Measurements from ENCODE around the gene ITPRIPL1. TPM values are rescaled to one million over a fixed set of nuclear protein-coding genes. Genes with fewer than 3 reads are reported as not detected.

The ITPRIPL1 gene
- total RNA-seq, 1 donor from 2014 or later = 0.56 TPM

- Mint-ChIP-seq H3K4me1 (ENCODE audit: low read depth, unreplicated experiment) (peaks cover 10% of the 10 kb centered on the region), H3K36me3 (ENCODE audit: unreplicated experiment) (no peaks in the 10 kb centered on the region), H3K27ac (ENCODE audit: unreplicated experiment) (peak overlapping the region; percentile 93), H3K27me3 (ENCODE audit: unreplicated experiment) (no peaks in the 10 kb centered on the region), H3K9me3 (ENCODE audit: unreplicated experiment) (peaks cover 6% of the 10 kb centered on the region), H3K4me3 (ENCODE audit: unreplicated experiment) (peak overlapping the region; percentile 99)
- TF ChIP-seq, protein P1, sequence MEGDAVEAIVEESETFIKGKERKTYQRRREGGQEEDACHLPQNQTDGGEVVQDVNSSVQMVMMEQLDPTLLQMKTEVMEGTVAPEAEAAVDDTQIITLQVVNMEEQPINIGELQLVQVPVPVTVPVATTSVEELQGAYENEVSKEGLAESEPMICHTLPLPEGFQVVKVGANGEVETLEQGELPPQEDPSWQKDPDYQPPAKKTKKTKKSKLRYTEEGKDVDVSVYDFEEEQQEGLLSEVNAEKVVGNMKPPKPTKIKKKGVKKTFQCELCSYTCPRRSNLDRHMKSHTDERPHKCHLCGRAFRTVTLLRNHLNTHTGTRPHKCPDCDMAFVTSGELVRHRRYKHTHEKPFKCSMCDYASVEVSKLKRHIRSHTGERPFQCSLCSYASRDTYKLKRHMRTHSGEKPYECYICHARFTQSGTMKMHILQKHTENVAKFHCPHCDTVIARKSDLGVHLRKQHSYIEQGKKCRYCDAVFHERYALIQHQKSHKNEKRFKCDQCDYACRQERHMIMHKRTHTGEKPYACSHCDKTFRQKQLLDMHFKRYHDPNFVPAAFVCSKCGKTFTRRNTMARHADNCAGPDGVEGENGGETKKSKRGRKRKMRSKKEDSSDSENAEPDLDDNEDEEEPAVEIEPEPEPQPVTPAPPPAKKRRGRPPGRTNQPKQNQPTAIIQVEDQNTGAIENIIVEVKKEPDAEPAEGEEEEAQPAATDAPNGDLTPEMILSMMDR (IDR thresholded peaks at IDR 0.05; ENCODE audit: partially characterized antibody, unreplicated experiment) = no peak
- DNase-seq = no peak
Measured at GRCh38 chr2:96306370-96306769, 18.7 kb upstream of the ITPRIPL1 start.

- peaks cover 6% of the 10 kb centered on the region for H3K9me3 Mint-ChIP-seq (ENCODE audit: unreplicated experiment)
- no peaks in the 10 kb centered on the region for H3K27me3 Mint-ChIP-seq (ENCODE audit: unreplicated experiment)
- TF ChIP-seq, protein P1 (IDR thresholded peaks at IDR 0.05; ENCODE audit: partially characterized antibody, unreplicated experiment) = no peak
- no peak overlapping the region for H3K27ac Mint-ChIP-seq (ENCODE audit: unreplicated experiment)
- no peak overlapping the region for H3K4me3 Mint-ChIP-seq (ENCODE audit: unreplicated experiment)
- H3K4me1 Mint-ChIP-seq (ENCODE audit: low read depth, unreplicated experiment) = peaks cover 10% of the 10 kb centered on the region
- DNase-seq = no peak
- no peaks in the 10 kb centered on the region for H3K36me3 Mint-ChIP-seq (ENCODE audit: unreplicated experiment)
Measured at GRCh38 chr2:96308248-96308647, 16.9 kb upstream of the ITPRIPL1 start.

DNA sequence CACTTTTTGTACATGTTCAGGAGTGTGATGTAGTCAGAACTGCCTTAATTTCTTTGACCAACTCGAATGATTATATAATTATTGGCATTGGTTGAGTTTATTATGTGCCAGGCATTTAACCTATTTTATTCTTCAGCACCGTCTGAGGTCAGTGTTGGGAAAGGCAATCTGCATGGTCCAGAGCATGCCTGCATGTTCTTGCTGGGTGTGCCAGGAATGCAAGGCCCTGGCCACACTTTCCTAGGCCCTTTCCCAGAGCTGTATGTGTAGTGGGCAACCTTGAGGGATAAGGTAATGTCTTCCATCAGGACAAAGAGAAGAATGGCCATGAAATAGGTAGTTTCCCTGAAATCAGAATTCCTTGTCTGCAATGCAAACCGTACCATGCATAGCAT lies 10.1 kb upstream of the ITPRIPL1 start:
- H3K27ac Mint-ChIP-seq (ENCODE audit: unreplicated experiment) = no peak overlapping the region

GRCh38 chr2:96315400-96316071 lies 9.6 kb upstream of the ITPRIPL1 start:
- Mint-ChIP-seq H3K4me3 (ENCODE audit: unreplicated experiment) (no peak overlapping the region), H3K4me1 (ENCODE audit: low read depth, unreplicated experiment) (peaks cover 2% of the 10 kb centered on the region), H3K9me3 (ENCODE audit: unreplicated experiment) (peaks cover 2% of the 10 kb centered on the region), H3K27me3 (ENCODE audit: unreplicated experiment) (no peaks in the 10 kb centered on the region), H3K27ac (ENCODE audit: unreplicated experiment) (no peak overlapping the region), H3K36me3 (ENCODE audit: unreplicated experiment) (no peaks in the 10 kb centered on the region)
- DNase-seq = no peak
- TF ChIP-seq, protein P1 (IDR thresholded peaks at IDR 0.05; ENCODE audit: partially characterized antibody, unreplicated experiment) = no peak

More for the DNA sequence above, 10.1 kb upstream of the ITPRIPL1 start:
- H3K4me3 Mint-ChIP-seq (ENCODE audit: unreplicated experiment) = peak overlapping the region; percentile 30
- no peaks in the 10 kb centered on the region for H3K27me3 Mint-ChIP-seq (ENCODE audit: unreplicated experiment)
- DNase-seq = no peak
- peaks cover 2% of the 10 kb centered on the region for H3K9me3 Mint-ChIP-seq (ENCODE audit: unreplicated experiment)
- H3K36me3 Mint-ChIP-seq (ENCODE audit: unreplicated experiment) = no peaks in the 10 kb centered on the region
- TF ChIP-seq, protein P1 (IDR thresholded peaks at IDR 0.05; ENCODE audit: partially characterized antibody, unreplicated experiment) = no peak
- H3K4me1 Mint-ChIP-seq (ENCODE audit: low read depth, unreplicated experiment) = peaks cover 2% of the 10 kb centered on the region

DNA sequence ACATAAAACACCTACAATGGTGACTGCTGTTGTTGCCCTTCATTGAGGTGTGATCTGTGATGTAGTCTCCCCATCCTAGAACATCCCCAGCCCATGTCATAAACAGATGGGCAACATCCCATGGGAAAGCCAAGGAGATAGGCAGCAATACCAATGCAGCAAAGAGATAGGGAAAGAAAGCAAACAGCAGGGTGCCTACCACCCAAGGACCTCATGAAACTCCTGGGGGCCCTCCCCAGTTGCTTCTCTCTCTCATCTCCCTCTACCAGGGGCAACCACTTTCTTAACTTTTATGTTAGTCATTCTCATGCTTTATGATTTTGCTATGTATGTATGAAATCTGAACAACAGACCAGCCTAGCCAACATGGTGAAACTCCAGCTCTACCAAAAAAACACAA lies 8.1 kb upstream of the ITPRIPL1 start:
- Mint-ChIP-seq H3K36me3 (ENCODE audit: unreplicated experiment) (no peaks in the 10 kb centered on the region), H3K27ac (ENCODE audit: unreplicated experiment) (no peak overlapping the region), H3K4me3 (ENCODE audit: unreplicated experiment) (no peak overlapping the region), H3K4me1 (ENCODE audit: low read depth, unreplicated experiment) (peaks cover 2% of the 10 kb centered on the region), H3K27me3 (ENCODE audit: unreplicated experiment) (peaks cover 8% of the 10 kb centered on the region), H3K9me3 (ENCODE audit: unreplicated experiment) (peaks cover 2% of the 10 kb centered on the region)
- no peak for DNase-seq
- TF ChIP-seq, protein P1 (IDR thresholded peaks at IDR 0.05; ENCODE audit: partially characterized antibody, unreplicated experiment) = no peak
